Astrocyte of the hippocampus (primary cell): ENCODE data around the gene ABCB11.

Experiments
- DNase-seq: peaks from one replicate; pipeline ENCODE4 v3.0.0; 2011; ENCODE audit warnings: low read depth, low spot score

ABCB11 gene

DNA sequence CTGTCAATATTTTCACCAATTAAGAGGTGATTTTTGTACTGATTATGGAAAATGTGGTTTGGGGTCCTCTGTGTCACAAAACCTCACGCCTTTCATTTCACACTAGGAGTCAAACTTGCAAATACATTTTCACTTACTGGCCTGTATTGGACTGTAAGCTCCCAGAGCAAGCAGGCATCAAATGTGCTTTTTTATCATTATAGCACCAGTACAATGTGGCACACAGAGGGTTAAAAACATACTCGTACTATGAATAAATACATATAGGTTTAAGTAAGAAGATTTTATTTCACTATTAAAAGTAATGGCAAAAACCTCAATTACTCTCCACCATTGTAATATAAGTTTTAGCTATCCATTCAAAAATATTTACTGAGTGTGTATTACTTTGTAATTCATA is 56.7 kb downstream of the ABCB11 start:
- no peak for DNase-seq

DNA sequence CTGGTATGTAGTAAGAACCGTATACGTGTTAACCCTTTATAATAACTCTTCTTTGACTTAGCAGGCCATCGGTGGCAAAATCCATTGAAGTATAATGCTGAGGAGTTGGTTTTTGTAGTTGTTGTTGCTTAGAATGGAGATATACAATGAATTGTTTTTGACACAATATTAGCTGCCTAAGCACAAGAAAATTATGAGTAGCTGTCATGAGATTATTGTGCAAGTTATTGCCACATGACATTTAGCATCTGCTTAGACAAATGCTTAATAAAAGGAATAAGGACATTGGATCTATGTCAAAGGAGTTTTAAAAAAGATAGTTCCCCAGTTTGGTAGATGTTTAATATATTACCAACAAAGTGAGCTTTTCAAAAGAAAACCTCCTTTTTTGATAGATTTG is 59.9 kb downstream of the ABCB11 start:
- no peak for DNase-seq

GRCh38 chr2:168970711-168971233 is 60.4 kb downstream of the ABCB11 start:
- DNase-seq = no peak

DNA sequence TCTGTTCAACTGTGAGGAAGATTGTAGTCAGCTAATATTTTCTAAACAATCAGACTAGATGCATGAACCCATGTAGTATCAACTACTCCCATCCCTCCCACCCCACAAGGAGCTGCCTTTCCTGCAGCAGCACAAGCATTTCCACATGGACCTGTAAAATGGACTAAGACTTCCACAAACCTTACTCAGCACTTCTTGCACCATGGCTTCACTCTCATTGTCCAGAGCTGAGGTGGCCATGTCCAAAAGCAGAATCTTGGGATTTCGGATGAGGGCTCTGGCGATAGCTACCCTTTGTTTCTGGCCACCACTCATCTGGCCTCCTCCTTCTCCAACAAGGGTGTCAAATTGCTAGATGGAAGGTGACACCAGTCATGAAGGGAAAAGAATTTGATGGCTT is 61.3 kb downstream of the ABCB11 start:
- no peak for DNase-seq

DNA sequence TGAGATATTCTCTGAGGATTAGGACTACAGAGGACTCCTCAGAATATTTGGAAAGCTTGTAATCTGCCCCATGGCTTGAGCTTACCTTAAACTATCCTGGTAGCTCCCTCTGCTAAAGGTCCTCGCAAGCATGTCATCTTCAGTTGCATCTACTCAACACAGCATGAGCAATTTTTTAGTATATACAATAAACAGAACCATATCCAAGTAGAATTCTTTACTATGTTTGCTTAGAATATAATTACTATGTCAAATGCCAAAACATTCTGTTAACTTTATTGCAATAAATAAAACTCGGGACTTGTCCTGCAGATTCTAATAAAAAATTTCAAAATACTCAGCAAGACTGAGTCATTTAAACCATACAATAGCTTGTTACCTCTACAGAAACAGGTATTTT is 62.8 kb downstream of the ABCB11 start:
- no peak for DNase-seq

GRCh38 chr2:168964251-168964807 is 66.8 kb downstream of the ABCB11 start:
- peak; percentile 47 for DNase-seq

- peak; percentile 18 for DNase-seq
Observed at GRCh38 chr2:168962636-168963035, 68.5 kb downstream of the ABCB11 start.

DNA sequence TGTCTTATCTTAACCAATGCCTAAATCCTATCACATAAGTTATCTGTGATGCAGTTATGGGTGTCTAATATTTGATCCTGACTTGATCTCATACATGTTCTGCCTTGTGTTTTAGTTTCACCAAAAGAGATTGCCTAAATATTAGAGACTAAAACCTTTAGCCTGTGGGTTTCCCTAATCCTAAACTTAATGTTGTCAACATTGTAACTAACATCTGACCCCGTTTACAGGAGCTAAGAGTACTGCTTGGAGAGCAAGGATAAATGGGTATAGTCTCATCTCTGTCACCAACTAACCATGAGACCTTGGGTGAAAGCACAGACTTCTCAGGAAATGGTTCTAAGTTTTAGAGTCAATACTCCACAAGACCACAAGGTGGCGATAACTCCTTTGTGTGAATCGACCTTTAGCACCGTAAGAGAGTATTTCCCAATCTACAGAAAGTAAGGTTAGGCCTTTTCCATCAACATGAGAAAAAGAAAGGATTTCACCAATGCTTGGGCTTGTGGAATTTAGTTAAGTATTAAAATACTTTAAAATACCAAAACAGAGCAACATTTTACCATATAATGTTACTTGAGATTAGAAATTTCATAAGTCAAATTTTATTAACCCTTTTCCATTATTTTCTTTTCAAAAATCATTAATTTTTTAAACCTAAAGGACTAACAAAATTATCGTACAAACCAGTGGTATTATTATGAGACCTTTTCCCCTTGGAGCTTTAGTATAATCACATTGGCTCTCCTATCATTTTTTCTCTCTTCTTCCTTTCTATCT is 69.5 kb downstream of the ABCB11 start:
- DNase-seq = peak; percentile 89

GRCh38 chr2:168956392-168956791 is 74.7 kb downstream of the ABCB11 start:
- no peak for DNase-seq

DNA sequence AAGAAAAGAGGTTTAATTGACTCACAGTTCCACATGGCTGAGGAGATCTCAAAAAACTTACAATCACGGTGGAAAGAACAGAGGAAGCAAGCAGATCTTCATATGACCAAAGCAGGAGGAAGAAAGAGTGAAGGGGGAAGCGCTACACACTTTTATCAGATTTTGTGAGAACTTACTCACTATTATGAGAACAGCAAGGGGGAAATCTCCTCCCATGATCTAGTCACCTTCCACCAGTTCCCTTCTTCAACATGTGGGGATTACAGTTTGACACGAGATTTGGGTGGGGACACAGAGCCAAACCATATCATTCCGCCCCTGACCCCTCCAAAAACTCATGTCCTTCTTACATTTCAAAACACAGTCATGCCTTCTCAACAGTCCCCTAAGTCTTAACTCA is 75.8 kb downstream of the ABCB11 start:
- DNase-seq = no peak

DNA sequence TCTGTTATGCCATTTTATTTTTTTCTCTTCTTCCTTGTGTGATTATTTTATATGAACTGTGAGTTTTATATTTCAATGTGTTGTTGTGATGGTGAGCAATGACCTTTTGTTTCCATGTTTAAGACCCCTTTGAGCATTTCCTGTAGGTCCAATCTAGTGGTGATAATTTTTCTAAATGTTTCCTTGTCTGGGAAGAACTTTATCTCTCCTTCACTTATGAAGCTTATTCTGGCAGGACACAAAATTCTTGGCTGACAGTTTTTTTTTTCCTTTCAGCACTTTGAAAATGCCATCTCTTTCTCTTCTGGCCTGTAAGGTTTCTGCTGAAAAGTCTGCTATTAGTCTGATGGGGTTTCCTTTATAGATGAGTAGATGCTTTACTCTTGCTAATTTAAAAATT is 76.9 kb downstream of the ABCB11 start:
- DNase-seq = no peak

DNA sequence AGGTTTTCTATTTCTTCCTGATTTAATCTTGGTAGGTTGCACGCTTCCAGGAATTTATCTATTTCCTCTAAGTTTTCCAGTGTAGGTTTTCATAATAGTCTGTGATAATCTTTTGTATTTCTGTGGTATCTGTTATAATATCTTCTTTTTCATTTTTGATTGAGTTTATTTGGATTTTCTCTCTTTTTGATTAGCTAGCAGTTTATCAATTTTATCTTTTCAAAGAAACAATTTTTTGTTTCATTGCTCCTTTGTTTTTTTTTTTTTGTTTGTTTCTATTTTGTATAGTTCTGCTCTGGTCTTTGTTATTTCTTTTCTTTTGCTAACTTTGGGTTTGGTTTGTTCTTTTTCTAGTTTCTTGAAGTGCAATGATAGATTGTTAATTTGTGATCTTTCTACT is 78.7 kb downstream of the ABCB11 start:
- DNase-seq = no peak

GRCh38 chr2:168951871-168952270 is 79.3 kb downstream of the ABCB11 start:
- no peak for DNase-seq

GRCh38 chr2:168949324-168949723 is 81.8 kb downstream of the ABCB11 start:
- DNase-seq = no peak

DNA sequence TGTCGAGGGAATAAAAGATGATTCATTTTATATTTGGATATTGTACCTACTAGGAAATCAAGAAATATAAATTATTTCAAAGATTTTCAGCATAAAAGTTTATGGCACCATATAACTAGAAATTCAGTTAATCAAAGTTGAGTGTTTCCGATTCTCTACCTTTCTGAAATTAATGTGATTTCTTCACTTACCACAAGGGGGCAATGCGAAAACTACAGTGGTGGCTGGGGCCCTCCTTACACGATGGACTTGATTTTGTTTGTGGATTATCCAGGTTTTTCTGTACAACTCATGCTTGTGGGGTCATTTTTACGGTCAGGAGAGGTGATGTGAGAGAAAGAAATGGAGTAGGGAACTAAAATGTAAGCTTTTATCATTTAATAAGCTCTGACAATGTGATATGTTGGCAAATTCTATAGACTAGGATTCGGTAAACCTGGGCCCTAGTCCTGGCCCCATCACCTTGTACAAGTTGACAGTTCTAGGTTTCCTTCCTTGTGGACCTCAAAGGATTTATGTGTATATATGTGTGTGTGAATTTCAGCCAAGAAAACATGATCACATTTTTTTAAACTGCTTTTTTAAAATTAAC is 82.4 kb downstream of the ABCB11 start:
- peak; percentile 19 for DNase-seq

DNA sequence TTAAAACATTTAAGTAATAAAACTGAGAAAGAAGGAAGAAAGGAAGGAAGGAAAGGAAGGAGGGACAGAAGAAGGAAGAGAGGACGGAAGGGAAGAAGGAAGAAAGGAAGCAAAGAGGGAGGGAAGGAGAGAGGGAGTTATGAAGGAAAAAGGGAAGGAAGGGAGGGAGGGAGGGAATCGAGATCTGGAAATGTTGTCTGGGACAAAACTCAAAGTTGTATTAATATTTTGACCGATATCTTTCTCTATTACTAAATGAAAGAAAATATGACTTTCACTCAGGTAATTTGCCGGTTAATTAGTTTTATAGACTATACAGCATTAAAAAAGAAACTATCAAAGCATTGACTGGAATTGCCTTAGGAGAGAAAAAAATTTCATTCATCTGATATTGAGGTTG is 85.6 kb downstream of the ABCB11 start:
- DNase-seq = no peak

DNA sequence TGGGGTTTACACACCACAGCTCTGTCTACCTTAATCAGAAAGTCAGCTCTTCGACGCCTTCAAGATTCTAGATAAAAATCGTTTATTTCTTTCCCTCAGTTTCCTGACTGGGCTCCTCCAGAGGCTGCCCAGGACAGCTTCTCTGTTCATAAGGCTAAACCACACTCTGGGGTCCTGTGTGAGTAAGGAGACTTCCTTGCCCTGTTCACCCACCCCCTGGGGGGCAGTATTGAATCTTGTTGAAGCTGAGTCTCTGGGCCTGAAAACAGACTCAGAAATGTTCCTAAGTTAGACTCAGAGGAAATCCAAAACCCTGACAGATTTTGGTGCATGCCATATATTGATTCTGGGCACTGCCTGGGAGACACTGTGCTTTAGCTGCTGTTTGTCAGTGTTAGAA is 87.1 kb downstream of the ABCB11 start:
- no peak for DNase-seq

GRCh38 chr2:168941297-168941696 is 89.8 kb downstream of the ABCB11 start:
- DNase-seq = no peak

DNA sequence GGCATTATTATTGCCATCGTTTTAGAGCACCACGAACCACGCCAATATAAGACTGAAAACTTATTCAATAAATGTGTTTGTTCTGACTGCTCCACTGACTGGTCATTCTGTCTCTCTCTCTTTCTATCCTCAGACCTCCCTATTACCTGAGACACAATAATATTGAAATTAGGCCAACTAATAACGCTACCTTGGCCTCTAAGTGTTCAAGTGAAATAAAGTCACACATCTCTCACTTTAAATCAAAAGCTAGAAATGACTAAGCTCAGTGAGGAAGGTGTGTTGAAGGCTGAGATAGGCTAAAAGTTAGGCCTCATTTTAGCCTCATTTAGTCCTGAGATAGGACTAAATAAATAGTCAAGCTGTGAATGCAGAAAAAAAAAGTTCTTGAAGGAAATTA is 91.2 kb downstream of the ABCB11 start:
- DNase-seq = no peak

DNA sequence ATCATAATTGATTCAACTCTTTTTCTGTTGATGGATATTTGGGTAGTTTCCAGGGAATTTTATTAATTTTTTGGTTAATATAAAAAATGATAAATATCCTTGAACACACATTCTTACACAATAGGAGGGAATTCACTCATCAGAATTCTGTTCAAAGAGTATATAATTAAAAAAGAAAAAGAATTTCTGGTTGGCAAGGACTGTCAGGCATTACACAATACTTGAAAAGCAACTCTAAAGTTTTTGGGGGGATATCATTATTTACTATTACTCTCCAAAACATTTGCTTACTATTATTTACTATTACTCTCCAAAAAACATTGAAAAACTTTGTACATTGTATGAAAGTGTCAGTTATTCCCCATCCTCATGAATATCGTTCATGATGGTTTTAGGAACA is 92.1 kb downstream of the ABCB11 start:
- DNase-seq = no peak

- peak; percentile 12 for DNase-seq
Observed at GRCh38 chr2:168935810-168936581, 95.1 kb downstream of the ABCB11 start.

GRCh38 chr2:168934826-168935225 is 96.3 kb downstream of the ABCB11 start:
- no peak for DNase-seq
